Stimulated activated CD4-positive, alpha-beta T cell treated with anti-CD3 and anti-CD28 coated beads, TNF-alpha, amount 100 ng/mL, for 4 hours (primary cell): ENCODE data around the gene EIF4G3.
"Not testable (repeated sequence)": the region's sequence is repeated elsewhere in the genome, so short reads cannot be mapped to it uniquely, and the experiment has no call there.

Source experiments
- DNase-seq, 3 experiments: peaks; one replicate each; pipeline ENCODE4 v3.0.0-alpha.2; 2020; ENCODE audit warnings: low read depth in 3 of 3

EIF4G3 gene

DNA sequence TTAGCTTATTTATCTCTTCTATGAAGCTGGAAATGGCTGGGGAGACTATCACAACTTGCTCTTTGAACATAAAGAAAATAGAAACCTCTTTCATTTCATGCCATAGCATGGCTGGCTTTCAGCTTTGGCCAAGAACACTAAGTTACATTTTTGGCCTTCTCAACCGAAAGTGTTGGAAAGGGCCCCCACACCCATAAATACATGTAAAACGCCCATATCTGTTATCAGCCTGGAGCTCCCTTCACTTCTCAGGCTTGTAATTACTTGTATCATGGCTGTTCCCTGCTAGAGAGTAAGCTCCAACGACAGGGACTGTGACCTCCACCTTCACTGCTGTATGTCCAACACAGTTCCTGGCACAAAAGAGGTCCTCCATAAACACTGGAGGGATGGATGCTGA lies 12.7 kb upstream of the EIF4G3 start:
- no peak for DNase-seq

DNA sequence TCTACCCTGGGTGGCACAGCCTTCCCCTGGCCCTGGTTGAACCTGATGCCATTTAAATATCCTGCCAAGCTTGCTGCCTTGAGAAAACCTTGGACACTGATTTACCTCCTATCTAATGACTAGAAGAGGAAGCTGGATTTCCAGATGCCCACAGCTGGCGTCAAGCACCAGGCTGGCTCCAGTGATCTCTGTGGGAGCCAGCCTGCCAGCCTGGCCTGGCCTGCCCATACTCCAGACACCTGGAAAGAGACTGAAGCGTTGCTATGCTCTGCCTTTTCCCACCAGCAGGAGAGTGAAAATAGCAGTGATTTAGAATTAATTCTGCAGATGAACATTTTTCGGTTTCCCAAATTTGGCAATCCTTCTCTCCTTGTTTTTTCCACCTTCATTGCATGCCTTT lies 11.5 kb upstream of the EIF4G3 start:
- DNase-seq, result no peak

DNA sequence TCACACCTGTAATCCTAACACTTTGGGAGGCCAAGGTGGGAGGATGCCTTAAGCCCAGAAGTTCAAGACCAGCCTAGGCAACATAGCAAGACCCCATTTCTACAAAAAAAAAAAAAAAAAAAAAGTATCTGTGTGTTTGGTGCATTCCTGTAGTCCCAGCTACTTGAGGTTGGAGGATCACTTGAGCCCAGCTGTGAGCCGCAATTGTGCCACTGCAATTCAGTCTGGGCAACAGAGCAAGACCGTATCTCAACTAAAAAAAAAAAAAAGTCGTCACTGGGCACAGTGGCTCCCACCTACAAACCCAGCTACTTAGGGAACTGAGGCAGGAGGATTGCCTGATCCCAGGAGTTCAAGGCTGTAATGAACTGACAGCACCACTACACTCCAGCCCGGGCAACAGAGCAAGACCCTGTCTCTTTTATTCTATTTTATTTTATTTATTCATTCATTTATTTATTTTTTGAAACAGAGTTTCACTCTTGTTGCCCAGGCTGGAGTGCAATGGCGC lies 8.6 kb upstream of the EIF4G3 start:
- DNase-seq, result no peak

DNA sequence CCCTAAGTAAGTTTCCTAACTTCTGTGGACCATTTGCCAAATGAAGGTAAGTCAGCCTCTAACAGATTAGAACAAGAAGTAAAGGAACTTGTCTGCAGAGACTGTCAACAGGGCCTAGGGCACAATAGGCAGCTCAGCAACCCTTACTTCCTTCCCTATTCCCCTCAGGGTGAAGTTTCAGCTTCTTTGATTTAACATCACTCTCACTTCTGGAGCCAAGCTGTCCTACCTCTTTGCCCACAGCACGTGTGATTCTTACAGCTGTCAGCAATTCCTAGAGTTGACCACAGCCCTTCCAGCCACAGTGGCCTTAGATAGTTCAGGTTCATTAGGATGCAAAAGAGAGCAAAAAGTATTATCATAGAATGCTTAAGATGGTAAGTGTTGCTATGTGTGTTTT lies 7.6 kb upstream of the EIF4G3 start:
- no peak for DNase-seq

DNA sequence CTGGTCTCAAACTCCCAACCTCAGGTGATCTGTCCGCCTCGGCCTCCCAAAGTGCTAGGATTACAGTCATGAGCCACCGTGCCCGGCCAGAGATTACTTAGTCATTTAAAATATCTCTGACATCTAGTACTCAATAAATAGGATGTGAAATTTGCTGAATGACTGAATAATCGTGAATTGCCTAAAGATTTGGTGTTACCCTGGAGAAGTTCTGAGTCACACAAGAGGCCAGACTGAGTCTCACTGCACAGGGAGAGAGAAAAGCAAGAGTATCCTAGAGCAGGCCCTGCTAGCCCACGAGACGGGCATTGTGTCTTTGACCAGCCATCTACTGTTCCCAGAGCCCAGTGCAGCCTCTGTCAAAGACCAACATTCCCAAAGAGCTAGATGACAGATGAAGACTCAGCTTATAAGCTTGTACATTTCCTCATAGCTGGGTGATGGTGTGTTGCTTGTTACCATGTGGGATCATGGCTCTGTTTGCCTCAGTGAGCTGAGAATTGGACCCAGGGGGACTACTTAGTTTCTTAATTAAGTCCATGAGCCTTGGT lies 5.6 kb upstream of the EIF4G3 start:
- DNase-seq, result no peak

DNA sequence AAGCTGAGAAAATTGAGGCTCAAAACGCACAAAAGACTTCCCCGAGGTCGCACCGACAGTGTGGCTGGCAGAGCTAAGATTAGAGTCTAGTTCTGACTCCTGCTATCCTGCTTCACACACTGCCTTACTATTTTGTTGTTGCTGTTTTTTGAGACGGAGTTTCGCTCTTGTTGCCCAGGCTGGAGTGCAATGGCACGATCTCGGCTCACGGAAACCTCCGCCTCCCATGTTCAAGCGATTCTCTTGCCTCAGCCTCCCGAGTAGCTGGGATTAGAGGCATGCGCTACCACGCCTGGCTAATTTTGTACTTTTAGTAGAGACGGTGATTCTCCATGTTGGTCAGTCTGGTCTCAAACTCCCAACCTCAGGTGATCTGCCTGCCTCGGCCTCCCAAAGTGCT lies 1.6 kb upstream of the EIF4G3 start:
- not testable (repeated sequence) for DNase-seq

DNA sequence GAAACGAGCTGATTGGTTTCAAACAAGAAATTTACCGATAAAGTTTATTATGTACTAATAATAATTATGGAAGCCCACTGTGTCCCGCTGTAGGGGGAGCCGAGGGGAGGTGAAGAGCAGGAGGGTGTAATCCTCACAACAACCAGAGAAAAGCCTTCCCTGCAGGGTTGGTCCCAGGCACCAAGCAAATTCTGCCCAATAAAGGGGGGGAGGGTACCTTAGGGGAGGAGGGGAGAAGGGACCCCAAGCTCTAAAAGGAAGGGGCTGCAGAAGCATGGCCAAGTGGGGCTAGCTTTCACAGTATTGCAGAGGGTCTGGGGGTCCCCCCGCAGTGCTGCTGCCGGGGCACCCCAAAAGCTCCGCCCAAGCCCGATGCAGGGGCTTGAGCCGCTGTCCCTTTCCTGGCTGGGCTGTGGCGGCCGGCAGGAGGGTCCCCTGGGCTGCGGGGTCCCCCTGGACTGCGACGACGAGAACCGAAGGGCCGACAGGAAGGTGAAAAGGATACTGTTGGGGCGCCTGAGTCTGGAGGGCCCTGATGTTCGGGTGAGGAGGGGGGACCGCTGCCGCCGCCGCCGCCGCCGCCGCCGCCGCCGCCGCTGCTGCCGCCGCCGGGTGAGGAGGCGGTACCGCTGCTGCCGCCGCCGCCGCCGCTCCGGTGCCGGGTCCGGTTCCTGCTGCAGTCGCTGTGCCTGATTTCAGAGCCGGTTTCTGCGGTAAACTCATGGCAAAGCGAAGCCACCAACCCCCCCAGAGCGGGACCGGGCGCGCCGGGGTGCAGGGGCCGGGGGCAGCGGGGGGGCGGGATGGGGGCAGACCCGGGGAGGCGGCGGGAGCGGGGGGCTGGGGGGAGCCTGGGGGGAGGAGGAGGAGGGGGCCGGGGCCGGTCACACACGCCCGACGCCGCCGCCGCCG lies 771 bp downstream of the EIF4G3 start:
- DNase-seq, result peak in 2 of 3 experiments; percentile 30 to 40

DNA sequence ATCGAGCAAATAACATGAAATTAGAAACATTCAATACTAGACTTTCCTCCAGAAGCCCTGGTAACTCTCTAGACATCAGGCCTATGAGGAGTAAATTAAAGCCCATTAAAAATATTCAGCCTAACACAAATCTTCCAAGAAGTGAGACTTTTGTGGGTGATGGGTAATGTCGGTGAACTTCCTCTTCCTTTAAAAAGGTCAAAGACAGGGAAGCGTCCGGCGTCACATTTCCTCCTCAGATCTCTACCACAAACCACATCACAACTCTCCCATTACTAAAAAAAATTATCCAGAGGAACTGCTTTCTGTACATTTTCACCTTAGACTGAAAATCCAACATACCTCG lies 1.4 kb downstream of the EIF4G3 start:
- no peak for DNase-seq

DNA sequence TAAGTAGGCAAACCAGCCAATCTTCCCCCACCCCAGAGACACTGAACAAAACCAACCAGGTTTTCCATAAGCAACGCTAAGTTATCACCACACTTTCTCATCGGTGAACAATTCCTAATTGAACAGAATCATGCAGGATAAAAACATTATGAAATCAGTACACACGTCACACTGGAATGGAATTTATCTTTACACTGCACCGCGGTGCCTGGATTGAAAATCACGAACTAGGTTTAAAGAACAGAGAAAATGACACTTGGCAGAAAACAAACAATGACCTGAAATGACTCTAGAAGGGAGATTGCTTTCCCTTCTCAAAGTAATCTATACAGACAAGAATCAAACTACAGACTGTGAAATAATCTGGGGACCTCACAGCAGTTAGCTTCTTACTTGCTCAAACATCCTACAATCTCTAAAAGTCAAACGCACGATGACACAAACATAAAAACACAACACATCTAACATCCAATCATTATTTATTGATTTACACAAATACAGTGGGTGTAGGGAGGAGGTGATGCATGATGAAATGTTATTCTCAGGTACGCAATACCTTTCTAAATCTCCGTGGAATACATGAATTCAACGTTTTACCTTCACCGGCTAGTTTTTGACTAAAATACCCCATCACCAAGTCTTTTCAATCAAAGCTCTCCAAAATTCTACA lies 1.9 kb downstream of the EIF4G3 start:
- no peak for DNase-seq

DNA sequence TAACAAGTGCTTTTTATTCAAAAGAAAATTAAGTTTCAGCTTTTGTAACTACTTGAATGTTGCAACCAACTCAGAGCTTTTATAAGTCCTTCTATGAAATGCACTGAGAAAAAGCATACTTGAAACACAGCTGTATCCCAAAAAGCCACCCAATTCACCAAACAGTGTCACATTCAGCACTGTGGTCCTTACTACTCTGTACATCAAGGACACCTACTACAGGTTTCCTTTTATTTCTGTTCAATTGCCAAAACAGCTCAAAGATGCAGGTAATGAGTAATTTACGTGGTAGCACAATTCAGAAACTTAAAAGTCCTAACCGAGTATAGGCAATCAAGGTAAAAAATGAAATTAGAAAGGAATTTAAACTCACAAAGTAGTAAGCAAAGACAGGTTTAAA lies 2.5 kb downstream of the EIF4G3 start:
- no peak for DNase-seq

DNA sequence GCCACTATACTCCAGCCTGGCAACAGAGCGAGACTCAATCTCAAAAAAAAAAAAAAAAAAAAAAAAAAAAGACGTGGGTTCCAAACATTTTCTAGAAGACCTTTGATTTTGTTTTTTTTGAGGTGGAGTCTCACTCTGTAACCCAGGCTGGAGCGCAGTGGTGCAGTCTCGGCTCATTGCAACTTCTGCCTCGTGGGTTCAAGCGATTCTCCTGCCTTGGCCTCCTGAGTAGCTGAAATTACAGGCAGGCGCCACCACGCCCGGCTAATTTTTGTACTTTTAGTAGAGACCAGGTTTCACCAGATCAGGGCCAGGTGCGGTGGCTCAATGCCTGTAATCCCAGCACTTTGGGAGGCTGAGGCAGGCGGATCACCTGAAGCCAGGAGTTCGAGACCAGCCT lies 3.6 kb downstream of the EIF4G3 start:
- not testable (repeated sequence) for DNase-seq

DNA sequence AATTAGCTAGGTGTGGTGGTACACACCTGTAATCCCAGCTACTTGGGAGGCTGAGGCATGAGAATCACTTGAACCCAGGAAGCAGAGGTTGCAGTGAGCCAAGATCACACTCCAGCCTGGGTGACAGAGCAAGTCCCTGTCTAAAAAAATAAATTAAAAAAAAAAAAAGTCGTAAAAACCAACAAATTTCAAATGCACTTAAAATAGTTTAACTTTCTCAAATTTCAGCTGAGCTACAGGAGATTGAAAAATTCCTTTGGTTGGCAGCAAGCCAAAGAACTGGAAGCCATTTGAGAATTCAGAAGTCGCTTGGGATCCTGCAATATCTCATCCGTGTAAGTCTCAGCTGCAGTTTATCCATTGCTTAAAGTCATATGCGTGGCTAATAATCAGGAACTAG lies 5.9 kb downstream of the EIF4G3 start:
- DNase-seq, result not testable (repeated sequence)

DNA sequence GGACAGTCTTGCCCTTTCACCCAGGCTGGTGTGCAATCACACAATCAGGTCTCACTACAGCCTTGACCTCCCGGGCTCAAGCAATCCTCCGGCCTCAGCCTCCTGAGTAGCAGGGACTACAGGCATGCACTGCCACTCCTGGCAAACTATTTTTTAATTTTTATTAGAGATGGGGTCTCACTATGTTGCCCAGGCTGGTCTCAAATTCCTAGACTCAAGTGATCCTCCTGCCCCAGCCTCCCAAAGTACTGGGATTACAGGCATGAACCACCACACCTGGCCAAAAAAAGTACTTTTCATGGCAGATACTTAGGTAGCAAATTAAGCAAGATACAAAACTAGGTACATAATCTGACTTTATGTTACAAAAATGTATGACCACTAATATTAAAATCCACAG lies 8.3 kb downstream of the EIF4G3 start:
- no peak for DNase-seq

DNA sequence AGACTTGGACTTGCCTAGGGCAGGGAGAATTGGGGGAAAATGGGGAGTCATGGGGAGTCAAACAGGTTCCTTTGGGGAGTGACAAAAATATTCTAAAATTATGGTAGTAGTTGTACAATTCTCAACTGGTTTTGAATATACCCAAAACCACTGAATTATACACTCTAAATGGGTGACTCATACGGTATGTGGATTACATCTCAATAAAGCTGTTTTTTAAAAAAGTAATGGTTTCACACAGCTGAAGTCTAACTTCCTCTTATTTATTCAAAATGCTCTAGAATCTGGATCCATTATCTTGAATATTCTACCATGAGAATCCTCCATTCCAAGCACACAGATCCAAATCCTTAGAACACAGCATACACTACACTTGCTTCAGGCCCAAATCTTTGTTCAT lies 11.1 kb downstream of the EIF4G3 start:
- DNase-seq, result no peak

DNA sequence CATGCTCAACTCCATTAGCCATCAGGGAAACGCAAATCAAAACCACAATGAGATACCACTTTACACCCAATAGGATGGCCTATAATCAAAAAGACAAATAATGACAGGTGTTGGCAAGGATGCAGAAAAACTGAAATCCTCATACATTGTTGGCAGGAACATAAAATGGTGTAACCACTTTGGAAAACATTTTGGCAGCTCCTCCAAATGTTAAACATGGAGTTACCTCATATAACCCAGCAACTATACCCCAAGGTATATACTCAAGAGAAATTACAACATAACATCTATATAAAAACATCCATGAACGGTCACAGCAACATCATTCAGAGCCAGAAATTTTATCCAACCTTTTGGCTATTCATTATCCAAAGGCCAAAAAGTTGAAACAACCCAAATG lies 11.6 kb downstream of the EIF4G3 start:
- no peak for DNase-seq

DNA sequence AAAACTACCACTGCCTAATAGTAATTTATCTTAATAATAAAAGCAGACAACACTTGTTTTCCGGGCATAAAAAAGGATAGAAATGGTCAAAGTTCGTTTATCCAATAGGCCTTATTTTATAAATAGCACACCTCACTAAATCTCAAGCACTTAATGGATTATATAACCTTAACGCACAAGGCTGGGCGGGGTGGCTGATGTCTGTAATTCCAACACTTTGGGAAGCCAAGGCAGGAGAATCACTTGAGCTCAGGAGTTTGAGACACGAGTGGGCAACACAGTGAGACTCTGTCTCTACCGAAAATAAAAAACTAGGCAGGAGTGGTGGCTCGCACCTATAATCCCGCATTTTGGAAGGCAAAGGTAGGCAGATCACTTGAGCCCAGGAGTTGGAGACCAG lies 12.4 kb downstream of the EIF4G3 start:
- DNase-seq, result no peak

DNA sequence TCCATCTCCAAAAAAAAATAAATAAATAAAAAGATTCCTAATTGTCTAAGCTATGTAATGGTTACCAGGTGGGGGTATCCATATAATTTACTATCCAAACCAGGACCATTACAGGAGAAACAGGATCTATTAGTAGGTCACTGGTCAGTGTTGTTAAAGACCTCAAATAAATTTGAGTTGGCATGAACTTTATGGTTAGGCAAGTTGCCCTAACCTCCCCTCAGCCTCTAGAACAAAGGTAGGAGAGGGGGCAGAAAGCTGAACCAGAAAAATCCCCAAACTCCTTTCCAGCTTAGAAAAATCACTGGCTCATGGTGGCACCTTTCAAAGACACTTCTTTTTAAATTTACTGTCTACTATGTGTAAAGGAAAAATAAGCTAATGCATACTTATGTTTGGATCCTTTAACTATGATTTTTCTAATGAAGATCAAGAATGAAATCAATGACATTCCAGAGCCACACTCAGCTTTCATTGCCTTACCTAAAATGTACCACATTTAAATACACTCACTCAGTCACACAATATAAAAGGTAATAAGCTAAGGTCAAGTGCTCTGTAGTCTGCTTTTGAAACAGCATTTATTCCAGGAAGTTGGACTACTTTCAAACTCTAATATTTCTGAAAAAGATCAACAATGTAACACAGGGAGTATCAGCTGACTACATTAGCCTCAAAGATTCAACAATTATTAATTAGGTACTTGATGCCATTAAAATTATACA lies 13.8 kb downstream of the EIF4G3 start:
- DNase-seq, result no peak

DNA sequence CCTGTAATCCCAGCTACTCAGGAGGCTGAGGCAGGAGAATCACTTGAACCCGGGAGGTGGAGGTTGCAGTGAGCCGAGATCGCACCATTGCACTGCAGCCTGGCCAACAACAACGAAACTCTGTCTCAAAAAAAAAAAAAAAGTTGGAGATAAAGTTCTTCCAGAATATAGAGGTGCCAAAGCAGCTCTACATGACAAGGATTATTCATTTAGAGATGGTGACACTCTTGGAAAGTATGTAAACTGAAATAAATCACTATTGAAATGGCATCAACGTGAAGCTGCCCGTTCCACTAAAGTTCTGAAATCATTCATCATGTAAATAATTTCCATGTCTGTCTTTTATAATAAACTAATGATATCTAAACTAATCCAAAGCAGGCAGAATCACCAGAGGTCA lies 14.9 kb downstream of the EIF4G3 start:
- no peak for DNase-seq

DNA sequence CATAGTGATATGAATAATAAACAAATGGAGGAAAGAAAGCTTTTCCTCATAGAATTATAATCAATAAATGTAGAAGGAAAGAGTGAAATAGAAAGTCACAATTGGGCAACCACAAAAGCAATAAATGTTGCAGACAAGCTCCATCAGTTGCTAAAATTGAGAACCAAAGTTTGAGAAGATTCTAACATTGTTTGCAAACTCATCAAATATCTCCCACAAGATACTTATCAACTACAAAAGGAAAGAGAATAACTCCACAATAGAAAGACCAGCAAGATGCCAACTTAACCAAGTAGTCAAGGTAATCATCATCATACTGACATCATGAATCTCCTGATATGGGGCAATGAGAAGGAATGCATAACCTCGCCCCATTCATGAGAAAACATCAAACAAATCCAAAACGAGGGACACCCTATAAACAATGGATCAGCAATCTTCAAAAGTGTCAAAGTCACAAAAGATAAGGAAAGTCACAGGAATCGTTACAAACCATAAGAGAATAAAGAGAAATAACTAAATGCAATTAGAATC lies 16.4 kb downstream of the EIF4G3 start:
- DNase-seq, result no peak

DNA sequence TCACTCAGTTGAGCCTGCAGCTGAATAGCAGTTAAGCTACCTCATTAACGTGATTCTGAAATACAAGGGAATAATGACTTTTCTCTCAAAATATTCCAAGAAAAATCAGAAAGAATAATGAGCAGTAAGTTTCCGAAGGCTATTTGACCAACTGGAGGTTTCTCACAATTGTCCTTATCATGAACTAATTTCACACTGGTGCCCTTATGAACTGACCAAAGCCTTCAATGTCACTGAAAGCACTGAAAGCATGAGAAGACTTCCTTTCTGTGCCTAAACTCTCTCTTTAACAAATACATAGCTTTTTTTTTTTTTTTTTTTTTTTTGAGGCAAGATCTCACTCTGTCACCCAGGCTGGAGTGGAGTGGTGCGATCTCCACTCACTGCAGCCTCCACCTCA lies 18.8 kb downstream of the EIF4G3 start:
- no peak for DNase-seq

DNA sequence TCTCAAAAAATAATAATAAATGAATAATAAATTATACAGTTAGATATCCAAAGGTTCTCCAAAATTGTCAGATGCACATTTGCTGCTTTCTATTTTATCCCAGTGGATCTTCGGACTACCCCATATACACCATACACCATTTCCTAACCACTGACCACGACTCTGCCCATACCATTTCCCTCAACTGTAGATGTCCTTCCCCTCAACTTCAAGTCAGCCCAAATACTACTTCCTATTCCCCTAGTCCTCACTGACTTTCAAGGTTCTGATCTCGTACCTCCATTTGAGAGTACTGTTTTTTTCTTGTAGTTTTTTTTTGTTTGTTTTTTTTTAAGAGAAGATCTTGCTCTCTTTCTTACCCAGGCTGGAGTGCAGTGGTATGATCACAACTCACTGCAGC lies 19.6 kb downstream of the EIF4G3 start:
- no peak for DNase-seq

DNA sequence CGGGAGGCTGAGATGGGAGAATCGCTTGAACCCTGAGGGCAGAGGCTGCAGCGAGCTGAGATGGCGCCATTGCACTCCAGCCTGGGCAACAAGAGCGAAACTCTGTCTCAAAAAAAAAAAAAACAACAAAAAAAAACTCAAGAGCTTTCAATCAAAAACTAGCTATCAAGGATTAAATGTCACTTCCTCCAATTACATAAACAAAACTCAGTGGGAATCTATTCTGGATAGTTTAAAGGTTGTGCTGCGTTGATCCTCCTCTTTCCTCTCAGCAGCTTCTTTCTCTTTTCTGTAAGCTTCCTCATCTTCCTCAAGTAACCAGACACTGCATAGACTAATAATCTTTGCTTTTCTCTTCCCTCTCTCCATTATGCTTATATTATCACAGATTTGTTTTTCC lies 20.7 kb downstream of the EIF4G3 start:
- no peak for DNase-seq
